ENCODE measurements around the gene GRAMD2A.

The GRAMD2A gene

DNA sequence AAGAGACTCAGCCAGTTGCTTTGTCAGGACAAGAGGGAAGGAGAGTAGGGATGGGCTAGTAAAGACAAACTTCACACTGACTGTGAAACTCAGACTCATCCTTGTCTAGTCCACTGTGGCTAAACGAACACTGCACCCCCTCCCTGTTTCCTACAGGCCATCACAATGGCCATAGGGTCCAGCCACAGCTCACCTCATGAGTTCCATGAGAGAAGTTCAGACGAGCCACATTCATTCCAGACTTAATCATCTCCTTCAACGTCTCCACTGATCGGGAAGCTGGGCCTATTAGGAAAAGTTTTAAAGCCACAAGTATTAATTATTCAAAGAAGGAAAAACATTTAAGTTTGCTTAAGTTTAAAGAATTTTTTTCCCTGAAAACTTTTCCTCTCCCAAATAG, 19.6 kb upstream of the GRAMD2A start:
- DNase-seq (ENCODE audit: low read depth): no peak

DNA sequence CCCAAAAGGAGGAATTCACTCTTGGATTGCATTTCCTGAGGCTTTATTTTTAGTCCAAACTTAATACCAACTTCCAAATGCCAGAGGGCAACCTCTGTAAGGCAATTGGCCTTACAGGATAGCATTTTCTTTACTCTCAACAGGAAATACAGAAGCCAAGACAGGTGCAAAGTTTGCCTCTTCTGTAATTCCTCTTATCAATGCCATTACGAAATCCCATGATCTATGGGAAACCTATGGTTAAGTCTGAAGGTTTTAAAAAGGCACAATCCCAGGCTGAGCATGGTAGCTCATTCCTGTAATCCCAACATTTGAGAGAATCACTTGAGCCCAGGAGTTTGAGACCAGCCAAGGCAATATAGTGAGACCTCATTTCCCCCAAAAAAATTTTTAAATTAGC, 18.5 kb upstream of the GRAMD2A start:
- no peak for DNase-seq (ENCODE audit: low read depth)

DNA sequence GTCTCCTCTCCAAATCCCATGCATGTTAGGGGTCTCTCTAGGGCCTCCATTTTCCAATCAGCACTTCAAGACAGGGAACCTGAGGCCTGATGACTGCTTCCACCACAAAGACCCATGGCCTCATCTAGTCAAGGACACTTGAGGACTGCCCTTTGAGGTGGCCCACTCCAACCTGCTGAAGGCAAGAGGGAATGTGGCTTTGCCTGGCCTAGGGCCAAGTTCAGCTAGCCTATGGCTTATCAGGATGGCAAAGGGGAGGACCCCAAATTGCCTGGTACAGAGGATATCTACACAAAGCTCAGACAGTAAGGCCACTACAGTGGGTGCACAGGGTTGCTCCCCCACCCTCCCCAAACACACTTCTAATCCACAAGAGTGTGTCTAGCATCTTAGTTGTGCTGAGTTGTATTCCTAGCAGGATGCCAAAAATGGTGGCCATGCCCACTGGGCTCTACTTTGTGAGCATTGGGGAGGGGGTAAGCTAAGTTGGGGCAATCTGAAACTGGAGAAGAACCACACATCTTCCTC, 10.0 kb upstream of the GRAMD2A start:
- no peak for DNase-seq (ENCODE audit: low read depth)

DNA sequence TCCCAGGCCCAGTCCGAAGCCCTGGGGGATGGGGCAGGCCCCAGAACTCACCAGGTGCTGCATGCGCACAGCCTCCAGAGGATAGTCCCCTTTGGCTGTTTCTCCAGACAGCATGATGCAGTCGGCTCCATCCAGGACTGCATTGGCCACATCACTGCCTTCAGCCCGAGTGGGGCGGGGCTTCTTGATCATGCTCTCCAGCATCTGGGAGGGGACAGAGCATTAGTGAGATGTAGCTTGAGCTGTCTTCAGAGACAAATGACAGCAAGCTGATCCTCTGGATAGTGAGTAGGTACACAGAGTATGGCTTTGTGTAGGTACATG, 9.1 kb upstream of the GRAMD2A start:
- no peak for DNase-seq (ENCODE audit: low read depth)

DNA sequence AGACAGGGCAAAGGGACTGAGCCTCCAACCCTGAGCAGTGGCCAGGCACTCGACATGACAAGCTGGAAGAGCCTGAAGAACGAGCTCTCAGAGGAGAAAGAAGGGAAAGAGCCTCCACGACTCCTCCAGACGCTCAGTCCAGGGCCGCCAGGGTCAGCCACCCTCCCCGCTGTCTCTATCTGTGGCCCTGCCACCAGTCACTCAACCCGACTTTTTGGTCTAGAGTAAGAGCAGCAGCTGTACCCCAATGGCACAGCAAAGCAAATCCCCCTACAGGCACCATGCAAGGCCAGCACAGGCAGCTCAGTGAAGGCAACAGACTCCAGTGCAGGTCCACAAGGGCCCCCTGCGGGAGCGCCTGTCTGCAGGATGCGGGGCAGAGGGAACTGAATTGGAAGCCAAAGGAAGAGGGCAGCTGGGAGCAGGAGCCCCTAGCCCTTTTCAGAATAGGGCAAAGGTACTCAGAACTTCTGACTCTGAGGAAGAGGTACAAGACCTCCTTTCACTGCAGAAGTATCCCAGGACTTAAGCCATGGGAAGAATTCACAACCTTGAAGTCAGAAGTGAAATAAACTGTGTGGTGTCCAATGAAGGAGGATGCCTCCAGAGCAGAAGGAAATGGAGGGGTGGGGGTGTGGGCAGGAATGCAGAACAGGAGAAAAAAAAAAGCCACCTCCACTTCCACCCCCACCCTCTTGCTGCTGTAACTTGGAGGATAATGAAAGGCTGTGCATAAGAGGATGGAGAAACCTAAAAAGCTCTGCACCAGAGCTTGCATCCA, 8.5 kb upstream of the GRAMD2A start:
- DNase-seq (ENCODE audit: low read depth): no peak

DNA sequence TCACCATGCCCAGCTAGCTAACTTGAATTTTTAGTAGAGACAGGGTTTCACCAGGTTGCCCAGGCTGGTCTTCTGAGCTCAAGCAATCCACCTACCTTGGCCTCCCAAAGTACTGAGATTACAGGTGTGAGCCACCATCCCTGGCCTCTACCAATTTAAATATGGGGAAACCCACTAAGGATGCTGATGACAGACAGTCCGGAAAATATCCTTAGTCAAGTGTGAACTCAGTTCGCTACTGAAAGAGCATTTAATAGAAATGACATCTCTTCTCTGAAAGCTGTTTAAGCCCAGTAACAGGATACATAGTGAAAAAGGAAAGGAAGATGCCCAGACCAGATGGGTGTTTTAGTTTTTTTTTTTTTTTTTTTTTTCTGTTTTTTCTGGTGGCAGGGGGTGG, 7.7 kb upstream of the GRAMD2A start:
- no peak for DNase-seq (ENCODE audit: low read depth)

DNA sequence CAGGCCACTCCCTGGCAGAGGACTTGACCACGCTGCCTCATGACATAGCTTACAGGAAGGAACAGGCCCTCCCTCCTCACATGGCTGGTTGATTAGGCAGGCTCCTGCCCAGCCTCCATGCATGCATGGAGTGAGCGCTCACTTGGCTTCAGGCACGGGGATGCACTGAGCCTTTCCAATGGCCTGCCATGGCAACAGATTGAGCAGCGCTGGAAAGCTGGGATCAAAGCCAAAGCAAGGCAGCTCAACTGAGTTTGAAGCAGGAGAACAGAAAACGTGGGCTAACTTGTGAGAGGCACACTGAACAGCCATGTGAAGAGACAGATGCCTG, 5.9 kb upstream of the GRAMD2A start:
- DNase-seq (ENCODE audit: low read depth): no peak

DNA sequence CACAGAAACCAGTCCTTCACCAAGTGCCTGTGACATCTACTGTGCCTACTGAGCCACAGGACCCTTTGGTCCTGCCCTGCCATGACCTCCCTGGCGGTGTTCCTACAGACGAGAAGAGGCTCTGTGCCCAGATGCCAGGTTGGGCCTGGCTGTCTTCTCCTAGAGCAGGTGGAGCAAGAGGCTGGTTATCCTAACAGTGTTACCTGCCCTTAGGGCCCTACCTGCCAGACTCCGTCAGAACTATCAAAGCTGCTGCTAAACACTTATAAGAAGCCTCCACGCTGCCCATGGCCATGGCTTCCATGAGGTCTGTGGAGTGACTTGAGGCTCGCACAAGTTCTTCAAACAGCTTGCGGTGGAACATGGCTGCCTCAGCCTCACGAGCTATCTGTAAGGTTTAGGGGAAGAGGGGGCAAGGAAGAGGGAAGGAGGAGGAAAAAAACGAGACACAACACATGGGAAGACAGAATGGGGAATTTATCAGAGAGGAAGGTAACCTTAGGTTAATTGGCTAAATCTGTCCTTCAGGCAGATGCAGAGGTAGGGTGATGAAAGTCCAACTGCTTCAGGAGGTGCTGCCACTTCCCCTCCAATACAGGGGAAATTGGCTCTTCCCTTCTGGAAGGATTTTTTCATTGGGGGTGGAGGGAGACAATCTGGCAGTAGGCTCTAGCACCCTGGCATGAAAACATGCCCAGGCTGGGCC, 5.4 kb upstream of the GRAMD2A start:
- DNase-seq (ENCODE audit: low read depth): no peak

DNA sequence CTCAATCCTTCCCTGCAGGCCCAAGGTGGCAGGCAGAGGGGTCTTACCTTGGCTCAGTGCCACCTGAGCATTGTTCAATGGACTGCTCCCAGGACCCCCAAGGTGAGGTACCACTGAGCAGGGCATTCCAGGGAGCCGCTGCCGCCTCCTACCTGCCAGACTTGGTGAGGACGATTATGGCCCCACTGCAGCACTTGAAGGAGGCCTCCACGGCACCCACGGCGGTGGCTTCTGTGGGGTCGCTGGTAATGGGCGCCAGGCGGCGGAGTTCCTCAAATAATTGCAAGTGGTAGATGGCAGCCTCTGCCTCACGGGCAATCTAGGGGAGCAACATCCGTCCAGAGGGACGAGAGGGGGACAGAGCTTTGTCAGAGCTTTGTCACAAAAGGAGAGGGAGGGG, 4.7 kb upstream of the GRAMD2A start:
- no peak for DNase-seq (ENCODE audit: low read depth)

DNA sequence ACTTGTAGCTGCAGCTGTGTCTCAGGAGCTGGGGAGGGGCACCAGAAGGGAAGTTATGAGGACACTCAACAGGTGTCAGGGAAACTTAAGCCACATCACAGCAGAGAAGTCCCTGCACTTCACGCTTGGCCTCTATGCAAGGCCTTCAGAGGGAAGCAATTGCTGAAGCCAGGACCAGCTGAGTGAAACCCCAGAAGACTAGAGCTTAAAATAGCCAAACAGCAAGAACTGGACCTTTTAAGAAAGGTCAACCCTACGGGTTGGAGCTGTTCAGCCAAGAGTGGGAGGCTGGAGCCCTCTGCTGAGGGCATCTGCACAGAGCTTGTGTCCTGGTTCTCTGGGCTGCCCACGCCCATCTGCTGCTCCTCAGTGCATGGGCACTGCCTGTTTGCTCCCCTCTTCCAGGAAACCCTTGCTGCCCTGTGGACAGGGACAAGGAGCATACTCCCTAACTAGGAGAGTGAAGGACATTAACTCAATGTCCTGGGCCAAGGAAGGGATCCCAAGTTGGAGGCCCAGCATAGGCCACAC, 3.9 kb upstream of the GRAMD2A start:
- no peak for DNase-seq (ENCODE audit: low read depth)

DNA sequence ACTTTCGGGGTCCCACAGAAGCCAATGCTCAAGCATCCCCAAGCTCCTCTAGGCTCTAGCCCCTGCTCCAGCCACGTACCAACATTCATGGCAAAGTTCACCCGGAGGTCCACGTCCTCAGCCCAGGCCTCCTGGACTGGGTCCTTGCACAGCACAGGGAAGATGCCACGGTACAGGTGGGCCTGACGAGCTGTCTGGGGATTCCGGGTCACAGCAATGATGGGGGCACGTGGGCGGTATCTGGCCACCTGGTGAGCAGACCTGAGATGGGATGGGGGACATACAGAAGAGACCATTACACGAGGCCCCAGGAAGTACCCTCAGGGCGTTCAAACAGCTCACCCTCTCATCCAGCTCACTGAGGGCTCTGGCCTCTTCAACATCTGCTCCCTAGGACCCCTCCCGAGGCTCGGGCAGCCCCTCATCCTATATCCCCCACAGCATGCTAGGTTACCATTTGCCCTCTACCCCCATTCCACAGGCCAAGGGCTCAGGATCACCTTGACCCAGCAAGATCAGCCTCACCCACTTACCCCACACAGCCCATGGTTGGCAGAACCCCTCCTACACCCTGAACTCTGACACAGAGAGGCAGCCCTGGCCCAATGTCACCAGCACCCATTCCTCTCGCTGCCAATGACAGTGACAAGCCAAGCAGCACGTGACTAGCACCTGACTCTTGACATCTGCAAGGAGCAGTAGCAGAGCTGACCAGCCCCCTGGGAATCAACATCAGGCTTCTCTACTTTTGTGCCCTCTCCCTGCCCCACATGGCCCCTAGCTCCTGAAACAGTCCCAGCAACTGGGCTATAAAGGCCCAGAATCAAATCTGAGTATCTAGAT, 3.0 kb upstream of the GRAMD2A start:
- DNase-seq (ENCODE audit: low read depth): no peak

DNA sequence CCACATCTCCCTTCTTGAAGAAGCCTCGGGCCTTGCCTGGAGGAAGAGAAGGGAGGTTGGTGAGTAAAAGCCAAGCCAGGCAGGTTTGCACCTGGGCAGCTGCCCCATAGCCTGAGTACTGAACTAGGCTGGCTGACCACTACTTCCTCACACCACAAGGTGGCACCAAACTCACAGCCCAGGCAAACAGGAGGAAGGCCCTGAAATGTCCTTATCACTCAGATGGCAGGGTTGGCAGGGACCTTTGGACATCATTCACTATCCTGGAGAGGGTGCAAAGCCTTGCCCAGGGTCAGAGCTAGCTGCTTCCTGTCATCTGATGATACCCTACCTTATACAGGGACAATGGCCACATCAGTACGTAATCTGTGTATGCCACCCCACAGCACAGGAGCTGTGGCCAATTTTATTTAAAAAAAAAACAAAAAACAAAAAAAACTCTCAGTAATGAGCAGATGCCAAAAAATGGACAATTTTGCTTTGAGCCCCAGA, 2.2 kb upstream of the GRAMD2A start:
- peak; percentile 40 for DNase-seq (ENCODE audit: low read depth)

DNA sequence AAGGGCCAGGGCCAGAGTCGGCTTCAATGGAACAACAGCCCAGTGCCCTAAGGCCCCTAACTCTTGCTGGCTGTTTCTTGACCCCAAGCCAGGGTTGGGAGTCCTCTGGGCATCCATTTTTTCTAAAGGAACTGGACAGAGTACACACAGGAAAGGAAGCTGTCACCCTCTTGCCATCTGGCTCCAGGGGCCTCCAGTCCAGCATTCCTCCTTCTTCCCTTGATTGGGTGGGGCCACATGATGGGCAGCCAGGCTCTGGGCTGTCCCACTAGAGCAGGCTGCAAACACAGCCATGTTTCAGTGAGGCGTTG, 1.6 kb upstream of the GRAMD2A start:
- no peak for DNase-seq (ENCODE audit: low read depth)

DNA sequence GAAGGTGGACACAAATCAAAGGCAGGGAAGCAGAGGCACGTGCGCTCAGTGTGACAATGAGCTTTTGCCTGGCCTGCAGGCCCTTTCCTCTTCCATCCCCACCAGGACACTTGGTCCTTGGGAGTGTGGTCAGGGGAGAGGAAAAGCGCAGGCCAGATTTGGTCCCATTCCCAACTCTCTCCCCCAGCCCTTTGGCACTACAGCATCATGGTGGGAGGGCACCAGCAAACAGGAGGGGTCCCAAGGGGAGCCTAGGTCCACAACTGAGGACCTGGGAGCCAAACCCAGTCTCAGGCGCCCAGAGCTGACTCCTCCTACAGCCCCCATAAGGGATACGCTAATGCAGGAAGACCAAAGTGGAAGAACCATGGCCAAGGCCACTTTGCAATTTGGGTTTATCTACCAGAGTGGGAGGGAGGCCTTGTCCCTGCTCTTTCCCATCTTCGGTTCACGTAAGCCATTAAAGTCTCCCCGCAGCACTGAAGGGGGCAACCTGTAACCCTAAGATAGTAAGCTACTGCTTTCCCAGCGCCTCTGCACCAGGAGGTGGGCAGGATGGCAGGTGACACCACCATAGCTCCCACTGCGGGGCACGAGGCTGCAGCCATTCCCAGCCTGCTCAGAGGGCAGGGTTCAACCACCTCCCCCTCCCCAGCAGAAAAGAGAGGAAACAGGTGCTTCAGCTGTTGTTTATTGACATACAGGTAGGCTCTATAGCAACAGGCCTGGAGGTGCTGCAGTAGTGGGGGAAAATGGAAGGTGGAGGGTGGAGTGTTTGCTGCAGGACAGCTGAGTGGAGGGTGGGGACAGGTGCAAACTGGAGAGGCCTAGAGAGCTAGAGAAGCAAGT, 993 bp upstream of the GRAMD2A start:
- no peak for DNase-seq (ENCODE audit: low read depth)

DNA sequence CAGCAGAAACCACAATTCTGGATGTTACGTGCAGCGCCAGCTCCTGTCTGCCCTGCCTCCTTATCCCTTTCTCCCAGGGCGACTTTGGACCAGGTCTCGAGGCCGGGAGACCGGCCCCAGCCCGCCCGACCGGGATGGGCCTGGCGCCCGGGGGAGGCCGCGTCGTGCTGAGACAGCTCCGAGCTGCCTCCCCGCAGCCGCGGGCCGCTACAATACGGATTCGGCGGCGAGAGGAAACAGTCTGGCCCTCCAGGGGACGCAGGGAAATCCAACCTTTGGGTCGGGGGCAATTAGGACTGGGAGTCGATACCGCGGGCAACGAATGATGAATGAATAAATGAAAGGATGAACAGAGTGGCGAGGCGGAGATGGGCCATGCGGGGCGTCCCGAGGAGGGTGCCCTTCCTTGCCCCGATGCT, 537 bp downstream of the GRAMD2A start:
- no peak for DNase-seq (ENCODE audit: low read depth)

DNA sequence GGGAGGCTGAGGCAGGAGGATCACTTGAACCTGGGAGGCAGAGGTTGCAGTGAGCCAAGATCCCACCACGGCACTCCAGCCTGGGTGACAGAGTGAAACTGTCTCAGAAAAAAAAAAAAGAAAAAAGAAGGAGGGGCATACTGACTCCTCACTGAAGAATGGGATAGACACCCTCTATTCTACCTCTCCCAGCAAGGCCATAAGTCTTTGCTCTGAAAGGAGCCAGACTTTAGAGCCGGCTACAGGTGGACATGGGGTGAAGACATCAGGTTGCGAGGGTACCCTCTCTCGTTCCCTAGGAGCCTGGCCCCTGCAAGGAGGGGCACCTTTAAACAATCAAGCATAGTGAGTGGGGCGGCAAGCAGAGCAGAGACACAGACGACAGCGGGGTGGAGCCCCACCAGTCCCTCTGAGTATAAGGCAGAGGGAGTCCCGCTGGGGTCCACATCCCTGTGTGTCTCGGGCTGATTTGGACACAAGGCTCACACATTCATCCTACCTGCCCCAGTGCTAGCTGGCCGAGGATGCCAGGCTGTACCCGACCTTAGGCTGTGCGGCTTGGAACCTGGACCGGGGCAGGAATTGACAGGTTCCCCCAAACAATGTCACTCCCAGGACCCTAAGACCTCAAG, 1.1 kb downstream of the GRAMD2A start:
- no peak for DNase-seq (ENCODE audit: low read depth)

DNA sequence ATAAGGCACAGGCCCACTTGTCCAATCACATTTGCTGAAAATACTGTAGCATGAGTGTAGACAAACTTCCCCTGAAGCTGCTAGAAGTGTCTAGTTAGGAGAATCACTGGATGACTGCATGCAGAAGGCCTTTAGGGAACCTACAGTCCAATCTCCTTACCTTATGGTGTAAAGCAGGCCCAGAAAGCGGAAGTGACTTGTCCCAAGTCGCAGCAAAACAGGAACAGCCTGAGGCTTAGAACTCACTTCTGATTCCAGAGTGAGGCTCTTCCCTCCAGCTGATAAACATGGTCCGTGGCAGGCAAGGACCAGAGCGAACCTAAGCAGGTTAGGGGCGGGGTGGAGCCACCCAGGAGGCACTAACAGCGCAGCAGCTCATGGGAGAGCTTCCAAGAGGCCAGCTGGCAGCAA, 2.5 kb downstream of the GRAMD2A start:
- no peak for DNase-seq (ENCODE audit: low read depth)

DNA sequence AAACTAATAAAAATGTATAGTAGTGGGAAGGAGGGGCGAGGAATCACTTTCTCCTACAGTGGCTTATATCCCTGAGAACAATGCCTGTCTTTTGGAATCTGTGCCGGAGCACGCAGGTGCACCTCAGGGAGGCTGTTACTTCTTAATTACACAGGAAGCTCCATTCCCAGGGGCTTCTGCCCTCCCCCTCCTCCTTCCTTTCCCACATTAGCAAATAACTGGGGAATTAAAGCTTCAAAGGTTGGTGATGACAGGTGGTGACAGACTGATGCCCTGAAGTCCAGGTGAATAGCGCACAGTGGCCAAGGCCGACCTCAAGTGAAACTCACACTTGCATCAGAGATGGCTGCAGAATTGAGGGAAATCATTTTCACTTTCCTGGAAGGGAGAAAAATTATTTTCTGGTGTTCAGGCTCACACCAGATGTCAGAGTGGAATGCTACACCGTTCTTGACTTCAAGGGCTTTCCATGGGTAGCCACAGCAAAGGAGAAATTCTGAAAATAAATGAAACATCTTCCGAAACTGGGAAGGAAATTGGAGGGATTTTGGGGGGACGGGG, 3.7 kb downstream of the GRAMD2A start:
- no peak for DNase-seq (ENCODE audit: low read depth)

DNA sequence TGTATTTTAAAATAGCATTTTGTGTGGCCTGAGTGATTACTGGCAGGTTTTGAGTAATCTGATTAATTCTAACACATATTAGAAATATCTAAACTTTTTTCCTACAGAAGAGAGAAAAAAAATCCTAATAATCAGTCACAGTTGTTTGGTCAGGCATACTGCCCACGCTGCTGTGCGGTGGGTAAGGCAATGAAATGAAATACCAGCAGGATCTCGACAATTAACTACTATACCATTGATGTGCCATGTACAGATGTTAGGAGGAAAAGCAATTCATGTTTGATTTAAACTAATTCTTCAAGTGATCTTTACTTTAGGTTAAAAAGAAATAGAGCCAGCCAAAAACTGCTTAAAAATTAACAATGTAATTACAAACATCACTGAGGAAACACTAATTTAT, 5.2 kb downstream of the GRAMD2A start:
- no peak for DNase-seq (ENCODE audit: low read depth)

DNA sequence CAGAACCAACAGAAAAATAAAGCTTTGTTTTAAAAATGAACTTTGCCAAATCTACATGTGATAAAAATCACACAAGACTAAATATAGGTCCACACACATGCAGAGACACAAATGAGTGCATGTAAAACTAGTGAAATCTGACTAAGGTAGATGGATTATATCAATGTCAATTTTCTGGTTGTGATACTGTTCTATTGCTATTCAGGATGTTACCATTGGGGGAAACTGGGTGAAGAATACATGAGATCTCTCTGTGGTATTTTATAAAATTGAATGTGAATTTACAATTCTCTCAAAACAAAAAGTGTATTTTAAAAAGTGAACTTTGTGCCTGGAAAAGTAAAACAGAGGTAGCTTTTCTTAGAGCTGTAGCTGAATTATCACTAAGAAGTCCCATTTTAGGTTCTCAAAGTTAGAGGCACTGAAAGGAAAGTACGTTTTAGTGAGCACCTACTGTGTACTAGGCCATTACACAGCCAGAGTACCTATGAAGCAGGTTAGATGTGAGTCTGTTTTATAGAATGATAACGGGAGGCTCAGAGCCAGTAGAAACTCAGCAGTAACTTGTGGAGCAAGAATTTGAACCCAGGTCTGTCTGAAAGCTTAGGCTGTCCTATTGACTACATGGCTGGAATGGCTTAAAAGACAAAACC, 8.2 kb downstream of the GRAMD2A start:
- DNase-seq (ENCODE audit: low read depth): no peak

Data from stimulated activated CD8-positive, alpha-beta memory T cell treated with anti-CD3 and anti-CD28 coated beads, Interleukin-7, amount 100 ng/mL, for 24 hours (primary cell).